A673 (cell line): ENCODE measurements around the gene PNMT. TPM values are rescaled to one million over a fixed set of nuclear protein-coding genes. Genes with fewer than 3 reads are reported as not detected.

Experiments
- BruUV-seq: library from RNA; stranded (reverse); fragments of 400-500 nt; replicated peaks from 2 replicates; lab custom pipeline; 2021; lab: Mats Ljungman, UMichigan
- CTCF ChIA-PET: fragments of 300-600 bp; sonication (Branson Sonifier 250); formaldehyde crosslinking; loops from one replicate; lab custom pipeline; 2022; ENCODE audit warnings: antibody characterized with exemption; lab: Charles Lee
- POLR2A ChIA-PET: fragments of 300-600 bp; sonication (Branson Sonifier 250); formaldehyde crosslinking; loops from one replicate; lab custom pipeline; 2022; ENCODE audit warnings: antibody characterized with exemption; ENCODE audit not compliant: low non-redundant PET; lab: Charles Lee
- DNase-seq: peaks from one replicate; pipeline ENCODE4 v3.0.0-alpha.2; 2015; ENCODE audit warnings: low spot score
- H3K27ac ChIP-seq: fragments of 200-600 bp; sonication (generic); 2 replicates; pipeline ENCODE4 v1.5.1; 2016; ENCODE audit warnings: mixed run types, low read depth, mild to moderate bottlenecking, mixed read lengths, antibody characterized with exemption, low read length; ENCODE audit not compliant: poor library complexity, severe bottlenecking
- H3K27me3 ChIP-seq: fragments of 200-600 bp; sonication (generic); replicated peaks from 2 replicates; pipeline ENCODE4 v1.6.1; 2017; ENCODE audit warnings: mixed run types, low read depth, mild to moderate bottlenecking, mixed read lengths, antibody characterized with exemption, low read length; ENCODE audit not compliant: insufficient read depth, poor library complexity
- H3K36me3 ChIP-seq: fragments of 200-600 bp; sonication (generic); 2 replicates; pipeline ENCODE4 v1.6.1; 2016; ENCODE audit warnings: mixed run types, mild to moderate bottlenecking, mixed read lengths, antibody characterized with exemption, low read length; ENCODE audit not compliant: insufficient read depth, poor library complexity, severe bottlenecking
- H3K4me1 ChIP-seq: fragments of 200-600 bp; sonication (generic); 2 replicates; pipeline ENCODE4 v1.6.1; 2017; ENCODE audit warnings: mixed run types, mild to moderate bottlenecking, mixed read lengths, antibody characterized with exemption, low read length; ENCODE audit not compliant: insufficient read depth, poor library complexity, severe bottlenecking
- H3K4me3 ChIP-seq: fragments of 200-600 bp; sonication (generic); 2 replicates; pipeline ENCODE4 v1.5.1; 2016; ENCODE audit warnings: low read depth, mixed run types, mild to moderate bottlenecking, mixed read lengths, low read length; ENCODE audit not compliant: poor library complexity, severe bottlenecking
- H3K9me3 ChIP-seq: fragments of 200-600 bp; sonication (generic); 2 replicates; pipeline ENCODE4 v1.6.1; 2016; ENCODE audit warnings: mixed run types, low read depth, mild to moderate bottlenecking, mixed read lengths, antibody characterized with exemption, low read length; ENCODE audit not compliant: poor library complexity, severe bottlenecking
- CTCF ChIP-seq: fragments of 300-800, 200-600 bp; sonication (generic); conservative IDR thresholded peaks from 2 replicates; pipeline ENCODE4 v1.5.1; 2017; ENCODE audit warnings: low read depth, mild to moderate bottlenecking, antibody characterized with exemption, low read length, moderate library complexity, mixed read lengths
- EZH2 ChIP-seq: fragments of 200-600 bp; sonication (generic); IDR thresholded peaks from 2 replicates; pipeline ENCODE4 v1.6.1; 2017; ENCODE audit warnings: borderline replicate concordance, low read depth, mild to moderate bottlenecking, mixed read lengths, antibody characterized with exemption, low read length; ENCODE audit not compliant: poor library complexity, severe bottlenecking
- intact Hi-C: fragments of 100-400 bp; cut with micrococcal nuclease; formaldehyde crosslinking; loops from one replicate; pipeline ENCODE4 v1.10.0; 2022; ENCODE audit not compliant: unreplicated experiment
- total RNA-seq: library from RNA; stranded (reverse); gene quantifications from 2 replicates; pipeline ENCODE4 v1.2.3, GENCODE V29; 2021

Gene PNMT
- total RNA-seq, 1 experiment from 2014 or later: not detected

DNA sequence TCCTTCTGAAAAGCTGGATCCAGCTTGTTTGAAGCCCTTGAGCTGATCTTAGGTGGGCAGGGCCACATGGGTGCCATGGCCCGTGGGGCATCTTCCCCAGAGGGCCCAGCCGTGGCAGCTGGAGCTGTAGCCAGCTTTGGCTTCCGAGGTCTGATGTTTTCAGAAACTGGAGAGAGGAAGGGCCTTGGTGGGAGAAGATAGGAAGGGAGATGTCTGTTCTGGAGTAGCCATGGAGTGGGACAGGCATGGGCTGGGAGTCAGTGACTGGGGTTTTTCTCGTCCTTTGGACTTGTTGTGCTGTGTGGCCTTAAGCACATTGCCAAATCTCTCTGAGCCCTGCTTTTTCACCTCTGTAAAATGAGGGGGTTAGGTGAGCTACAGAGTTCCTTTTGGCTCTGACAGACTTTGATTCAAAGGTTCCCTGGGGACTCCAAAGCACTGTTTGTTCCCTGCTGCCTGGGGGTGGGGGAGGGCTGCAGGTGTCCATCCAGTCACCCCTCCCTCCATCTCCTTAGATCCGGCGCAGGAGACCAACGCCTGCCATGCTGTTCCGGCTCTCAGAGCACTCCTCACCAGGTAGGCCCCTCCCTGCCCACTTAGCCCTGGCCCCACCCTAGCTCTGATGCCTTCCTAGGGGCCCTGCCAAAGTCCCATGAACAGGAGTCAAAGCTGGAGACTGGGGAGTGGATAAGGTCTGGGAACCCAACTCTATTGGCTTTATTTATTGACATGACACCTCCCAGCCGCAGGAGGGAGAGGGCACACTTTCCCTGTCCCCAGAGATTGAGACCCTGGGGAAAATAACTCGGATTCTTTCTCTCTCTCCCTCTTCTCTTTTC lies 39.4 kb upstream of the PNMT start:
- ChIA-PET CTCF (interaction anchor here (0.6 kb wide), 1 partner anchor 52 kb away, joined by 3 read pairs; no protein-coding TSS in a partner anchor), POLR2A (interaction anchor here (0.6 kb wide), 1 partner anchor 17 kb away, joined by 3 read pairs; no protein-coding TSS in a partner anchor)
- H3K4me1 ChIP-seq: peaks cover 6% of the 10 kb centered on the region
- no peak for DNase-seq
- no peaks in the 10 kb centered on the region for H3K36me3 ChIP-seq
- no TSS peak for BruUV-seq
- no peaks in the 10 kb centered on the region for H3K27me3 ChIP-seq
- intact Hi-C loops: no loop called here
- TF ChIP-seq CTCF (no peak), EZH2 (no peak)
- H3K4me3 ChIP-seq: no peak overlapping the region
- H3K9me3 ChIP-seq: no peaks in the 10 kb centered on the region
- H3K27ac ChIP-seq: no peak overlapping the region

- CTCF ChIA-PET: no interaction called here
- POLR2A ChIA-PET: no interaction called here
- Histone ChIP-seq H3K36me3 (no peaks in the 10 kb centered on the region), H3K27me3 (no peaks in the 10 kb centered on the region), H3K27ac (no peak overlapping the region), H3K4me1 (peaks cover 6% of the 10 kb centered on the region), H3K4me3 (no peak overlapping the region), H3K9me3 (no peaks in the 10 kb centered on the region)
- intact Hi-C loops: no loop called here
- BruUV-seq: no TSS peak
- TF ChIP-seq EZH2 (no peak), CTCF (no peak)
- DNase-seq: no peak
These were observed 38.8 kb upstream of the PNMT start for GRCh38 chr17:39629494-39629880.

GRCh38 chr17:39629898-39630297 lies 38.4 kb upstream of the PNMT start:
- intact Hi-C loops: no loop called here
- no peak for DNase-seq
- TF ChIP-seq CTCF (no peak), EZH2 (no peak)
- Histone ChIP-seq H3K27me3 (no peaks in the 10 kb centered on the region), H3K4me3 (no peak overlapping the region), H3K9me3 (no peaks in the 10 kb centered on the region), H3K4me1 (peaks cover 6% of the 10 kb centered on the region), H3K36me3 (no peaks in the 10 kb centered on the region), H3K27ac (no peak overlapping the region)
- CTCF ChIA-PET: no interaction called here
- BruUV-seq: no TSS peak
- POLR2A ChIA-PET: no interaction called here
